Large intestine (tissue), 3 donors: ENCODE data around the gene TDRD9. TPM values are rescaled to one million over a fixed set of nuclear protein-coding genes. Genes with fewer than 3 reads are reported as not detected.
A peak's percentile ranks its signal among the peaks of the same experiment; 100 is the strongest.

Source experiments
- DNase-seq, 2 donors: peaks; one replicate each; pipeline versions ENCODE4 v3.0.0 to v3.0.0-alpha.2; 2013
- H3K27ac ChIP-seq: one replicate; pipeline ENCODE4 v1.5.1; 2013; ENCODE audit warnings: low read length
- H3K27me3 ChIP-seq: 2 replicates; pipeline ENCODE4 v1.6.1; 2013; ENCODE audit warnings: low read length; ENCODE audit not compliant: control insufficient read depth, insufficient read depth
- H3K36me3 ChIP-seq: 2 replicates; pipeline ENCODE4 v1.6.1; 2013; ENCODE audit warnings: low read length; ENCODE audit not compliant: control insufficient read depth, insufficient read depth
- H3K4me1 ChIP-seq: one replicate; pipeline ENCODE4 v1.6.1; 2013; ENCODE audit warnings: low read length; ENCODE audit not compliant: control insufficient read depth, insufficient read depth
- H3K4me3 ChIP-seq: one replicate; pipeline ENCODE4 v1.5.1; 2013; ENCODE audit warnings: low read length
- H3K9me3 ChIP-seq: one replicate; pipeline ENCODE4 v1.6.1; 2013; ENCODE audit warnings: mild to moderate bottlenecking, low read depth, low read length, moderate library complexity; ENCODE audit not compliant: control insufficient read depth
- WGBS: methylation state at CpG from one replicate; pipeline ENCODE4 v1.1.5; 2013; ENCODE audit warnings: low lambda C conversion rate; ENCODE audit not compliant: insufficient coverage; 5-methylcytosine and 5-hydroxymethylcytosine counted together
- polyA plus RNA-seq: library from polyadenylated mRNA; unstranded; fragments of 120-200 nt; gene quantifications from one replicate; pipeline ENCODE4 v1.2.1, GENCODE V29; 2013

TDRD9 gene
- polyA plus RNA-seq, 1 donor, result 0.46 TPM

GRCh38 chr14:104072586-104072985, 144.3 kb downstream of the TDRD9 start:
- H3K36me3 ChIP-seq, result no peaks in the 10 kb centered on the region
- H3K4me3 ChIP-seq, result no peak overlapping the region
- 83% methylated on average over 2 of the region's 3 CpGs for WGBS

GRCh38 chr14:104073764-104074163, 145.5 kb downstream of the TDRD9 start:
- no CpG with 5 or more reads among the region's 4 CpGs for WGBS
- no peak for DNase-seq
- H3K9me3 ChIP-seq, result no peaks in the 10 kb centered on the region
- no peaks in the 10 kb centered on the region for H3K27me3 ChIP-seq
- H3K27ac ChIP-seq, result no peak overlapping the region
- H3K4me3 ChIP-seq, result no peak overlapping the region
- H3K4me1 ChIP-seq, result no peaks in the 10 kb centered on the region
- no peaks in the 10 kb centered on the region for H3K36me3 ChIP-seq

More at GRCh38 chr14:104072586-104072985, 144.3 kb downstream of the TDRD9 start:
- no peak for DNase-seq
- no peaks in the 10 kb centered on the region for H3K27me3 ChIP-seq
- H3K4me1 ChIP-seq, result no peaks in the 10 kb centered on the region
- no peaks in the 10 kb centered on the region for H3K9me3 ChIP-seq
- no peak overlapping the region for H3K27ac ChIP-seq

GRCh38 chr14:104075530-104076151, 147.4 kb downstream of the TDRD9 start:
- DNase-seq, result no peak
- Histone ChIP-seq H3K36me3 (no peaks in the 10 kb centered on the region), H3K9me3 (no peaks in the 10 kb centered on the region), H3K4me1 (no peaks in the 10 kb centered on the region), H3K4me3 (no peak overlapping the region), H3K27ac (no peak overlapping the region), H3K27me3 (no peaks in the 10 kb centered on the region)
- WGBS, result 57% methylated on average over 1 of the region's 6 CpGs

GRCh38 chr14:104076743-104077142, 148.5 kb downstream of the TDRD9 start:
- Histone ChIP-seq H3K27me3 (no peaks in the 10 kb centered on the region), H3K36me3 (no peaks in the 10 kb centered on the region), H3K4me3 (no peak overlapping the region), H3K4me1 (peaks cover 5% of the 10 kb centered on the region), H3K27ac (no peak overlapping the region), H3K9me3 (no peaks in the 10 kb centered on the region)
- no CpG with 5 or more reads among the region's 5 CpGs for WGBS
- no peak for DNase-seq

- peak; percentile 85 to 89 for DNase-seq
- Histone ChIP-seq H3K9me3 (no peaks in the 10 kb centered on the region), H3K27me3 (no peaks in the 10 kb centered on the region), H3K27ac (no peak overlapping the region), H3K4me1 (peaks cover 13% of the 10 kb centered on the region), H3K4me3 (no peak overlapping the region), H3K36me3 (no peaks in the 10 kb centered on the region)
- no CpG with 5 or more reads among the region's 7 CpGs for WGBS
Observed at GRCh38 chr14:104078031-104078455, 149.8 kb downstream of the TDRD9 start.

GRCh38 chr14:104080376-104081260, 152.4 kb downstream of the TDRD9 start:
- Histone ChIP-seq H3K27me3 (peaks cover 14% of the 10 kb centered on the region), H3K36me3 (no peaks in the 10 kb centered on the region), H3K9me3 (peaks cover 4% of the 10 kb centered on the region), H3K4me1 (peaks cover 23% of the 10 kb centered on the region), H3K4me3 (no peak overlapping the region), H3K27ac (no peak overlapping the region)
- DNase-seq, result no peak
- WGBS, result 100% methylated on average over 1 of the region's 23 CpGs

GRCh38 chr14:104081261-104081835, 153.1 kb downstream of the TDRD9 start:
- Histone ChIP-seq H3K27me3 (peaks cover 20% of the 10 kb centered on the region), H3K9me3 (peaks cover 4% of the 10 kb centered on the region), H3K4me1 (peaks cover 23% of the 10 kb centered on the region), H3K27ac (no peak overlapping the region), H3K36me3 (no peaks in the 10 kb centered on the region), H3K4me3 (no peak overlapping the region)
- DNase-seq, result peak in 1 of 2 donors; percentile 71
- no CpG with 5 or more reads among the region's 17 CpGs for WGBS

GRCh38 chr14:104081951-104082464, 153.8 kb downstream of the TDRD9 start:
- DNase-seq, result no peak
- H3K36me3 ChIP-seq, result no peaks in the 10 kb centered on the region
- H3K27me3 ChIP-seq, result peaks cover 22% of the 10 kb centered on the region
- H3K4me3 ChIP-seq, result no peak overlapping the region
- peaks cover 25% of the 10 kb centered on the region for H3K4me1 ChIP-seq
- H3K9me3 ChIP-seq, result peaks cover 4% of the 10 kb centered on the region
- WGBS, result no CpG with 5 or more reads among the region's 15 CpGs
- no peak overlapping the region for H3K27ac ChIP-seq

GRCh38 chr14:104082807-104083206, 154.6 kb downstream of the TDRD9 start:
- Histone ChIP-seq H3K27me3 (peaks cover 22% of the 10 kb centered on the region), H3K4me1 (peaks cover 33% of the 10 kb centered on the region), H3K4me3 (no peak overlapping the region), H3K27ac (no peak overlapping the region), H3K36me3 (no peaks in the 10 kb centered on the region), H3K9me3 (peaks cover 4% of the 10 kb centered on the region)
- no CpG with 5 or more reads among the region's 12 CpGs for WGBS
- DNase-seq, result no peak

GRCh38 chr14:104084251-104085002, 156.2 kb downstream of the TDRD9 start:
- no peak for DNase-seq

More at GRCh38 chr14:104084251-104085002, 156.2 kb downstream of the TDRD9 start:
- H3K27me3 ChIP-seq, result peaks cover 22% of the 10 kb centered on the region
- WGBS, result no CpG with 5 or more reads among the region's 16 CpGs
- peaks cover 4% of the 10 kb centered on the region for H3K9me3 ChIP-seq
- H3K4me1 ChIP-seq, result peaks cover 38% of the 10 kb centered on the region
- no peaks in the 10 kb centered on the region for H3K36me3 ChIP-seq
- H3K27ac ChIP-seq, result no peak overlapping the region
- H3K4me3 ChIP-seq, result no peak overlapping the region
